Measurements from ENCODE around the gene JAM3. TPM values are rescaled to one million over a fixed set of nuclear protein-coding genes. Genes with fewer than 3 reads are reported as not detected.
A peak's percentile ranks its signal among the peaks of the same experiment; 100 is the strongest.
"Not testable (repeated sequence)": the region's sequence is repeated elsewhere in the genome, so short reads cannot be mapped to it uniquely, and the experiment has no call there.

JAM3 gene
- total and polyA plus RNA-seq, 9 donors: 94.6 to 175 (median 135) TPM

- H3K27me3 ChIP-seq (ENCODE audit: control insufficient read depth, insufficient read depth, low read length): peaks cover 3% of the 10 kb centered on the region
- H3K4me1 ChIP-seq (ENCODE audit: control insufficient read depth, insufficient read depth, low read length): peaks cover 22% of the 10 kb centered on the region
- no CpG with 5 or more reads among the region's 3 CpGs for WGBS (ENCODE audit: insufficient coverage)
- H3K4me3 ChIP-seq (ENCODE audit: low read length): no peak overlapping the region
- peak; percentile 33 for DNase-seq
- H3K36me3 ChIP-seq (ENCODE audit: control insufficient read depth, insufficient read depth, low read length): no peaks in the 10 kb centered on the region
- peak overlapping the region; percentile 75 for H3K27ac ChIP-seq (ENCODE audit: low read length)
- H3K9me3 ChIP-seq (replicated peaks; ENCODE audit: control insufficient read depth, low read depth, low read length): no peaks in the 10 kb centered on the region
Measured at GRCh38 chr11:134071766-134072402, 3.0 kb downstream of the JAM3 start.

GRCh38 chr11:134072844-134073243 is 4.0 kb downstream of the JAM3 start:
- WGBS (ENCODE audit: insufficient coverage): 78% methylated on average over 2 of the region's 4 CpGs
- DNase-seq: no peak
- H3K27ac ChIP-seq (ENCODE audit: low read length): peak overlapping the region; percentile 75
- H3K27me3 ChIP-seq (ENCODE audit: control insufficient read depth, insufficient read depth, low read length): no peaks in the 10 kb centered on the region
- H3K9me3 ChIP-seq (replicated peaks; ENCODE audit: control insufficient read depth, low read depth, low read length): no peaks in the 10 kb centered on the region
- H3K36me3 ChIP-seq (ENCODE audit: control insufficient read depth, insufficient read depth, low read length): no peaks in the 10 kb centered on the region
- H3K4me3 ChIP-seq (ENCODE audit: low read length): no peak overlapping the region
- H3K4me1 ChIP-seq (ENCODE audit: control insufficient read depth, insufficient read depth, low read length): peaks cover 22% of the 10 kb centered on the region

- Histone ChIP-seq H3K27me3 (ENCODE audit: control insufficient read depth, insufficient read depth, low read length) (no peaks in the 10 kb centered on the region), H3K4me1 (ENCODE audit: control insufficient read depth, insufficient read depth, low read length) (peaks cover 22% of the 10 kb centered on the region), H3K36me3 (ENCODE audit: control insufficient read depth, insufficient read depth, low read length) (no peaks in the 10 kb centered on the region), H3K27ac (ENCODE audit: low read length) (peak overlapping the region; percentile 85), H3K9me3 (replicated peaks; ENCODE audit: control insufficient read depth, low read depth, low read length) (no peaks in the 10 kb centered on the region), H3K4me3 (ENCODE audit: low read length) (no peak overlapping the region)
- peak; percentile 44 for DNase-seq
- 50% methylated on average over 2 of the region's 4 CpGs for WGBS (ENCODE audit: insufficient coverage)
Measured at GRCh38 chr11:134074346-134074745, 5.5 kb downstream of the JAM3 start.

GRCh38 chr11:134074766-134075165 is 5.9 kb downstream of the JAM3 start:
- H3K9me3 ChIP-seq (replicated peaks; ENCODE audit: control insufficient read depth, low read depth, low read length): no peaks in the 10 kb centered on the region
- WGBS (ENCODE audit: insufficient coverage): no CpG with 5 or more reads among the region's 1 CpG
- no peaks in the 10 kb centered on the region for H3K27me3 ChIP-seq (ENCODE audit: control insufficient read depth, insufficient read depth, low read length)
- no peak overlapping the region for H3K4me3 ChIP-seq (ENCODE audit: low read length)
- DNase-seq: peak; percentile 68
- H3K36me3 ChIP-seq (ENCODE audit: control insufficient read depth, insufficient read depth, low read length): no peaks in the 10 kb centered on the region
- H3K27ac ChIP-seq (ENCODE audit: low read length): peak overlapping the region; percentile 85
- H3K4me1 ChIP-seq (ENCODE audit: control insufficient read depth, insufficient read depth, low read length): peaks cover 19% of the 10 kb centered on the region

GRCh38 chr11:134079317-134079716 is 10.4 kb downstream of the JAM3 start:
- peaks cover 11% of the 10 kb centered on the region for H3K4me1 ChIP-seq (ENCODE audit: control insufficient read depth, insufficient read depth, low read length)
- WGBS (ENCODE audit: insufficient coverage): no CpG with 5 or more reads among the region's 5 CpGs
- H3K27me3 ChIP-seq (ENCODE audit: control insufficient read depth, insufficient read depth, low read length): no peaks in the 10 kb centered on the region
- H3K36me3 ChIP-seq (ENCODE audit: control insufficient read depth, insufficient read depth, low read length): no peaks in the 10 kb centered on the region
- H3K27ac ChIP-seq (ENCODE audit: low read length): no peak overlapping the region
- peaks cover 3% of the 10 kb centered on the region for H3K9me3 ChIP-seq (replicated peaks; ENCODE audit: control insufficient read depth, low read depth, low read length)
- DNase-seq: no peak
- no peak overlapping the region for H3K4me3 ChIP-seq (ENCODE audit: low read length)

GRCh38 chr11:134081258-134081657 is 12.4 kb downstream of the JAM3 start:
- not testable (repeated sequence) for H3K27ac ChIP-seq (ENCODE audit: low read length); H3K27me3 ChIP-seq (ENCODE audit: control insufficient read depth, insufficient read depth, low read length); H3K4me1 ChIP-seq (ENCODE audit: control insufficient read depth, insufficient read depth, low read length); DNase-seq; H3K9me3 ChIP-seq (replicated peaks; ENCODE audit: control insufficient read depth, low read depth, low read length); H3K4me3 ChIP-seq (ENCODE audit: low read length); H3K36me3 ChIP-seq (ENCODE audit: control insufficient read depth, insufficient read depth, low read length)
- 100% methylated on average over 3 of the region's 3 CpGs for WGBS (ENCODE audit: insufficient coverage)

GRCh38 chr11:134082990-134083389 is 14.1 kb downstream of the JAM3 start:
- H3K4me1 ChIP-seq (ENCODE audit: control insufficient read depth, insufficient read depth, low read length): peaks cover 2% of the 10 kb centered on the region
- no CpG with 5 or more reads among the region's 2 CpGs for WGBS (ENCODE audit: insufficient coverage)
- H3K36me3 ChIP-seq (ENCODE audit: control insufficient read depth, insufficient read depth, low read length): no peaks in the 10 kb centered on the region
- DNase-seq: peak; percentile 79
- no peak overlapping the region for H3K4me3 ChIP-seq (ENCODE audit: low read length)
- peak overlapping the region; percentile 9 for H3K27ac ChIP-seq (ENCODE audit: low read length)
- peaks cover 3% of the 10 kb centered on the region for H3K9me3 ChIP-seq (replicated peaks; ENCODE audit: control insufficient read depth, low read depth, low read length)
- no peaks in the 10 kb centered on the region for H3K27me3 ChIP-seq (ENCODE audit: control insufficient read depth, insufficient read depth, low read length)

GRCh38 chr11:134086376-134086775 is 17.5 kb downstream of the JAM3 start:
- H3K4me1 ChIP-seq (ENCODE audit: control insufficient read depth, insufficient read depth, low read length): peaks cover 2% of the 10 kb centered on the region
- no peak for DNase-seq
- H3K36me3 ChIP-seq (ENCODE audit: control insufficient read depth, insufficient read depth, low read length): no peaks in the 10 kb centered on the region
- WGBS (ENCODE audit: insufficient coverage): 100% methylated on average over 1 of the region's 2 CpGs
- H3K27ac ChIP-seq (ENCODE audit: low read length): no peak overlapping the region
- H3K9me3 ChIP-seq (replicated peaks; ENCODE audit: control insufficient read depth, low read depth, low read length): peaks cover under 1% of the 10 kb centered on the region
- H3K27me3 ChIP-seq (ENCODE audit: control insufficient read depth, insufficient read depth, low read length): no peaks in the 10 kb centered on the region
- H3K4me3 ChIP-seq (ENCODE audit: low read length): no peak overlapping the region

GRCh38 chr11:134092006-134092405 is 23.1 kb downstream of the JAM3 start:
- H3K9me3 ChIP-seq (replicated peaks; ENCODE audit: control insufficient read depth, low read depth, low read length); H3K4me3 ChIP-seq (ENCODE audit: low read length); H3K36me3 ChIP-seq (ENCODE audit: control insufficient read depth, insufficient read depth, low read length); H3K27ac ChIP-seq (ENCODE audit: low read length); H3K4me1 ChIP-seq (ENCODE audit: control insufficient read depth, insufficient read depth, low read length); DNase-seq; H3K27me3 ChIP-seq (ENCODE audit: control insufficient read depth, insufficient read depth, low read length): not testable (repeated sequence)
- WGBS (ENCODE audit: insufficient coverage): 71% methylated on average over 4 of the region's 9 CpGs

GRCh38 chr11:134097166-134097565 is 28.3 kb downstream of the JAM3 start:
- no CpG with 5 or more reads among the region's 3 CpGs for WGBS (ENCODE audit: insufficient coverage)
- no peak for DNase-seq

More at GRCh38 chr11:134097166-134097565, 28.3 kb downstream of the JAM3 start:
- Histone ChIP-seq H3K4me1 (ENCODE audit: control insufficient read depth, insufficient read depth, low read length) (no peaks in the 10 kb centered on the region), H3K27ac (ENCODE audit: low read length) (no peak overlapping the region), H3K27me3 (ENCODE audit: control insufficient read depth, insufficient read depth, low read length) (no peaks in the 10 kb centered on the region), H3K4me3 (ENCODE audit: low read length) (no peak overlapping the region), H3K36me3 (ENCODE audit: control insufficient read depth, insufficient read depth, low read length) (no peaks in the 10 kb centered on the region), H3K9me3 (replicated peaks; ENCODE audit: control insufficient read depth, low read depth, low read length) (peaks cover 6% of the 10 kb centered on the region)
